Measurements from ENCODE around the gene OR2D2.

GRCh38 chr11:6856871-6857270 lies 35.4 kb downstream of the OR2D2 start:
- TF ChIP-seq, protein P1, sequence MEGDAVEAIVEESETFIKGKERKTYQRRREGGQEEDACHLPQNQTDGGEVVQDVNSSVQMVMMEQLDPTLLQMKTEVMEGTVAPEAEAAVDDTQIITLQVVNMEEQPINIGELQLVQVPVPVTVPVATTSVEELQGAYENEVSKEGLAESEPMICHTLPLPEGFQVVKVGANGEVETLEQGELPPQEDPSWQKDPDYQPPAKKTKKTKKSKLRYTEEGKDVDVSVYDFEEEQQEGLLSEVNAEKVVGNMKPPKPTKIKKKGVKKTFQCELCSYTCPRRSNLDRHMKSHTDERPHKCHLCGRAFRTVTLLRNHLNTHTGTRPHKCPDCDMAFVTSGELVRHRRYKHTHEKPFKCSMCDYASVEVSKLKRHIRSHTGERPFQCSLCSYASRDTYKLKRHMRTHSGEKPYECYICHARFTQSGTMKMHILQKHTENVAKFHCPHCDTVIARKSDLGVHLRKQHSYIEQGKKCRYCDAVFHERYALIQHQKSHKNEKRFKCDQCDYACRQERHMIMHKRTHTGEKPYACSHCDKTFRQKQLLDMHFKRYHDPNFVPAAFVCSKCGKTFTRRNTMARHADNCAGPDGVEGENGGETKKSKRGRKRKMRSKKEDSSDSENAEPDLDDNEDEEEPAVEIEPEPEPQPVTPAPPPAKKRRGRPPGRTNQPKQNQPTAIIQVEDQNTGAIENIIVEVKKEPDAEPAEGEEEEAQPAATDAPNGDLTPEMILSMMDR (IDR thresholded peaks at IDR 0.05), result no peak
- TF ChIP-seq POLR2A (IDR thresholded peaks at IDR 0.05), result no peak
